Effector CD4-positive, alpha-beta T cell (primary cell): Measurements from ENCODE around the gene TARP.
"Not testable (repeated sequence)": the region's sequence is repeated elsewhere in the genome, so short reads cannot be mapped to it uniquely, and the experiment has no call there.

Source experiments
- DNase-seq: peaks from one replicate; pipeline ENCODE4 v3.0.0-alpha.2; 2020

TARP gene

GRCh38 chr7:38259157-38259556, 14.3 kb downstream of the TARP start:
- not testable (repeated sequence) for DNase-seq

- DNase-seq, result no peak
Observed at GRCh38 chr7:38257350-38257677, 16.1 kb downstream of the TARP start.

- DNase-seq, result not testable (repeated sequence)
Observed at GRCh38 chr7:38249849-38250248, 23.6 kb downstream of the TARP start.

GRCh38 chr7:38248069-38248567, 25.3 kb downstream of the TARP start:
- no peak for DNase-seq

- no peak for DNase-seq
Observed at GRCh38 chr7:38245409-38245977, 27.9 kb downstream of the TARP start.

- DNase-seq, result no peak
Observed at GRCh38 chr7:38244516-38244915, 28.9 kb downstream of the TARP start.

GRCh38 chr7:38243345-38243744, 30.1 kb downstream of the TARP start:
- not testable (repeated sequence) for DNase-seq

GRCh38 chr7:38242814-38243213, 30.6 kb downstream of the TARP start:
- no peak for DNase-seq

GRCh38 chr7:38241071-38241470, 32.4 kb downstream of the TARP start:
- no peak for DNase-seq

GRCh38 chr7:38239129-38239528, 34.3 kb downstream of the TARP start:
- not testable (repeated sequence) for DNase-seq

- no peak for DNase-seq
Observed at GRCh38 chr7:38235606-38236005, 37.8 kb downstream of the TARP start.

- not testable (repeated sequence) for DNase-seq
Observed at GRCh38 chr7:38234759-38235158, 38.7 kb downstream of the TARP start.

GRCh38 chr7:38232502-38233366, 40.7 kb downstream of the TARP start:
- DNase-seq, result peak; percentile 48

- no peak for DNase-seq
Observed at GRCh38 chr7:38229884-38230642, 43.4 kb downstream of the TARP start.

- no peak for DNase-seq
Observed at GRCh38 chr7:38229386-38229785, 44.0 kb downstream of the TARP start.

GRCh38 chr7:38224392-38224791, 49.0 kb downstream of the TARP start:
- DNase-seq, result no peak

- no peak for DNase-seq
Observed at GRCh38 chr7:38223306-38223705, 50.1 kb downstream of the TARP start.

- peak; percentile 28 for DNase-seq
Observed at GRCh38 chr7:38222481-38223096, 50.8 kb downstream of the TARP start.

GRCh38 chr7:38220452-38220851, 53.0 kb downstream of the TARP start:
- no peak for DNase-seq

GRCh38 chr7:38217672-38218071, 55.8 kb downstream of the TARP start:
- no peak for DNase-seq

GRCh38 chr7:38215735-38216670, 57.4 kb downstream of the TARP start:
- peak; percentile 68 for DNase-seq

- DNase-seq, result no peak
Observed at GRCh38 chr7:38215115-38215514, 58.3 kb downstream of the TARP start.
